ENCODE measurements around the gene HOXA11.

GRCh38 chr7:27172315-27172774 is 12.7 kb downstream of the HOXA11 start:
- TF ChIP-seq EZH2phosphoT487 (IDR thresholded peaks at IDR 0.05; ENCODE audit: borderline replicate concordance, low read depth, low read length) (no peak), CTCF (conservative IDR thresholded peaks at IDR 0.05; ENCODE audit: low read length) (no peak)

Data from OCI-LY7 (cell line).